GM19193 (cell line): ENCODE measurements around the gene KCNIP3.

Experiments used
- POLR2A ChIP-seq: IDR thresholded peaks from 4 replicates; pipeline ENCODE4 v1.6.1; 2011; ENCODE audit not compliant: insufficient read depth, insufficient read length; ENCODE audit errors: extremely low read depth

KCNIP3 gene

DNA sequence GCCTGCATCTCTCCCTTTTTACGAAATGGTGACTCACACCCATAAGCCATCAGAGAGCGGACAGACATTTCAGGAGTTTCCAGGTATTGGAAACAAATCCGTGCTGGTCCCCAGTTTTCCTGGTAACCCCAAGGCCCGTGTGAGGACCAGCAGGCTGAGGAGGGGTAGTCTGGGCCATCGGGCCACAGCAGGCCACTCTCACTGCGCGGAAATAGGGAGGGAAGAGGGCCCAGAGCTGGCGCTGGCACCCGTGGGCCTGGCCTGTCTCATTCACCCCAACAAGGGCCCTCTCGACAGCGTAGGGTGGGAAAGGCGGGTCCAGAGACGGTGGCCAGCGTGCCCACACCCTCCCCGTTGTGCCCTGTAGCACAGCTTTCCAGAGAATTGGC, 91.7 kb downstream of the KCNIP3 start:
- no peak for TF ChIP-seq POLR2A

DNA sequence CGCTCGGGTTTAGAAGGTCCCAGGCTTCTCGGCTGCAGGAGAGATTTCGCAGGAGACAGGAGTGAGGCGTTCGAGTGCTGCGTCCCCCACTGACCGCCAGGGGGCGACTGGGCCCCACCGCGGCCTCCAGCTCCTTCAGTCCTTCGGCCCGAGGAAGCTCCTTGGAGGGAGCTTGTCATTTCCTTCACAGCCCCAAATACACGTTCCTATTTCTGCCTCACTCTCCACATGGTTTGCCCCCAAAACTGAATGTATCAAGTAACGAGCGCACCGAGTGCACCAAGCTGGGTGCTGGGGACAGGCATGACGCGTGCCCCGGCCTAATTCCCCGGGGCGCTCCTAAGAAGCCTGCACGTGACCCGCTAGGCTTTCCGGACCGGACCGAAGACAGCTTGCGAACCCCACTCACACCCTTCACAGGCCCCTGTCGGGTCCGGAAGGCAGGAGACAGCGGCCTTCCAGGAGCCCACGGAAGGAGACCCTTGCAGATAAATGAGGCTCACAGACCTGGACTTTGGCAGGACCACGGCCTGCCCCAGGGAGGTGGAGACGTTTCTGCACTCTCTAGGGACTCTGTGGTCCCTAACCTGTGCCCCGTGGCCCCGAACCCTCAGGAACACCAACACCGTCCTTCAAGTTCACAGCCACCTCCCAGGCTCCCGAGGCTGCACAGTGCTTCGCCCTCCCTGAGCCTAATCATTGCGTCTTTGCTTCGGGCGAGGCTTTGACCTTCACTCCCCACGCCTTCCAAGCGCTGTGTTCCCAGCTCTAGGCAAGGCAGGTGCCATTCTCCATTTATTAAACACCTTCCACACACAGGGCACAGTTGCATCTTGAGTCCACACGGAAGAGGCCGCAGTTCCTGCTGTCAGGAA, 92.3 kb downstream of the KCNIP3 start:
- TF ChIP-seq POLR2A = no peak

GRCh38 chr2:95390272-95390880, 93.2 kb downstream of the KCNIP3 start:
- TF ChIP-seq POLR2A = no peak

GRCh38 chr2:95390881-95391321, 93.8 kb downstream of the KCNIP3 start:
- no peak for TF ChIP-seq POLR2A

DNA sequence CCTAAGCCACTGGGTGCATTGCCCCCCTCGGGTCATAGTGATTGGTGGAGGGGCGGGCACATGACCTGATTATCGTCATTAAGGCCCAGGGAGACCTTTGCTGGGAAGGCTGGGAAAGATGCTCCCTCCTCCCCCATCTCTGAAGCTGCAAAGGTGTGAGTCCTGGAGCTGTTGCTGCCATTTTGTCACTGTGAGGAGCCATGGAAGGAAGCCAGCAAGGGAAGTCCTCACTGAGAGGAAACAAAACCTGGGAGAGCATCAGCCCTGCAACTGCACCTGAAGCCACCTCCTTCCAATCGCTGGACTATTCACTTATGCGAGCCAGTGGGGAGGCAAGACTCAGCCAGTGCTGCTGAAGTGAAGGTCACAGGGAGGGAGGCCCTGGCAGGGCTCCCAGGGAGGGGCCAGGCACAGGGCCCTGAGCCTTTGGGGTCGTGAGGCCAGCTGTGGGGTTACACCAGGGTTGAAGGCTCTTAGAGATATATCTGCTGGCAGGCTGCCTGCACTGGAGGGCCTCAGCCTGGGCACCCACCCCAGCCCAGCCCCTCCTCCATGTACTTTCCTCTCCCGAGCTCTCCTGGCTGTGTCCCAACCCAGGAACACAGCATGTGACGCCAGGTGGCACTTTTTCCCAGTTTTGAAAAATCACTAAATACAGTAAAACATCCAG, 94.6 kb downstream of the KCNIP3 start:
- no peak for TF ChIP-seq POLR2A

GRCh38 chr2:95392320-95392719, 95.2 kb downstream of the KCNIP3 start:
- no peak for TF ChIP-seq POLR2A

DNA sequence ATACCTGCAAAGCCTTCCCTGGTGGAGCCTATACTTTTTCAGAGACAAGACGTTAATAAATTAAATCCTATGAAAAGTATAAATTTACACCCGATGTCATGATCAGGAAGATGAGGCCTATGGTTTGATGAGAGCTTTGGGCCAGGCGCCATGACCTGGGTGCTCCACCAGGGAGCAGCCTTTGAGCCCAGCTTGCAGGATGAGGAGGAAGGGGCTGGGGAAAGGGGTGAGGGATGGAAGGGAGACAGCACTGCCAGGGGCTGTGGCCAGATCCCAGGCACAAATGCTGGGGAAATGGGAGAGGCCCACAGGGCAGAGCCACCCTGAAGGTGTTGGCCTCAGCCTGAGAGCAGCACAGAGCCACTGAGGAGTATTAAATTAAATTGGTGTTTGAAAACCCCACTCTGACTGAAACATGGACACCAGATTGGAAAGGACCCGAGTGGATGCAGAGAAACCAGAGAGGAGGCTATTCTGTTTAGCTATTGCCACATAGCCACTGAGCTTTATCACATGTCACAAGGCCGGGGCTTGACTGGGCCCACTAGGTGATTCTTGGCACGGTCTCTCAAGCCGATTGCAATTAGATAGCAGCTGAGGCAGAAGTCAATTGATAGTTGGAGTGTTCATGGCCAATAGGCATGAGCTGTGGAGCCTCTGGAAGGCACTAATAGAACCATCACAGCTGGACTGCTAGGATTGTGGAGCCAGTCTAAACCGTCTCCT, 95.7 kb downstream of the KCNIP3 start:
- no peak for TF ChIP-seq POLR2A

- TF ChIP-seq POLR2A = no peak
These were observed 96.8 kb downstream of the KCNIP3 start for GRCh38 chr2:95393901-95394300.

DNA sequence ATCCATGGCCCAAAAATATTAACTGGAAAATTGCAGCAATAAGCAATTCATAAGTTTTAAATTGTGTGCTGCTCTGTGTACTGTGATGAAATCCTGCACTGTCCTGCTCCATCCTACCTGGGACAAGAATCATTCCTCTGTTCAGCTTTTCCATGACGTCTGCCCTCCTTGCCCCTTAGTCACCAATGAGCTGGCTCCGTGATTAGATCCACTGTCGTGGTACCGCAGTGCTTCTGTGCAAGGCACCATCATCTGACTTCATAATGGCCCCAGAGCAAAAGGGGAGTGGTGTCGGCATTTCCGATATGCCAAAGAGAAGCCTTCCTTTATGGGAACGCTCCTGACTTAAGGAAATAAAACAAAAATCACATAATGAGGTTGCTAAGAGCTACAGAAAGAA, 101.9 kb downstream of the KCNIP3 start:
- no peak for TF ChIP-seq POLR2A

DNA sequence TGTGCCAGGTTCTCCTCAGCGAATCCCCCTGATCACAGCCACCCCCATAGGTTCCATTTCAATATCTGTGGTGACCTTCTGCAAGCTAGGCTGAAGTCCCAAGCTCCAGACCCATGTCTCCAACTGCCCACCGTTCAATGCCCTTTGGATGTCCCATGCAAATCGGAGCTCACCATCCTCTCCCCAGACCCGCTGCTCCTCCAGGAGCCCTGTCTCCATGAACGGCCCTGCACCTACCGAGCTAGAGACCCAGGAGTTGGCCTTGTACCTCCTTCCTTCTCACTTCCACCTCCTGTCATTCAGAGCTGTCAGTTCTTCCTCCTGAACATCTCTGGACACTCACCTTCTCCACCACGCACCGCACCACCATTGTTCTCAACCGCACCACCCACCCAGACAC, 104.3 kb downstream of the KCNIP3 start:
- TF ChIP-seq POLR2A = no peak

DNA sequence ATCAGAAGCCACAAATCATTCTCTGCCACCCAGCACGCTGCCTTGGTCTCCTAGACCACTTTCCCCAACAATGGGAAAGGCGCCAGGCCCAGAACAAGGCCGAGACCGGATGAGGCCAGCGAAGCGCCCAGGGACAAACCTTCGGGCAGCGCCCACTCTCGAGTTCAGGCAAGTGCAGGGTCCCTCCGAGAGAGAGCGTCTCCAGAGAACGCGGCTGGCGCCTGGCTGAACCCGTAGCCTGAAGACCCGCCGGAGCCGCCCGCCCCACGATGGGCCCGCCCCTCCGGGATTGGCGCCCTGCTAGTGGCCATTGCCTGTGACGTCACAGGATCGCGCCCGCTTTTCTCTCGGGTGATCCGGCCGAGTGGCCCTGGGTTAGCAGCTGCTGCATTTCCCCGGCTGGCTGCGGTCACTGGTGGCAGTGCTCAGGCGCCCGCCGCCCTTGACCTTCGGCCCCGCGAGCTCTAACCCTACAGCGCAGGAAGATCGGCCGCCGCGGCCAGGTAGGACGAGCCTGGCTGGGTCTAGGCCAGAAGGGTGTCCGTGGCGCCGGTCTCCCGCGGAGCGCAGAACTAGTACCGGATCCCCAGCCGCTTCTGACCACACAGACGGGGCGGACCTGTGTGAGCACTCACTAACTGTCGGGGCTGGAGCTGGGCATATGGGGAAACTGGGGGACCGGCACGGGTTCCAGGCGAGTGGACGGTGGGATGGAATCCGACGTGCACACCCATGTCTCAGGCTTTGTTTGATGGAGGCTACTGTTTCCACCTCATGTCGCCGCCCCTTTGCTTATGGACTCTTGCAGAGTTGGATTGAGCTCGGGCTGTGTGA, 105.4 kb downstream of the KCNIP3 start, which contains the start of gene FAHD2A:
TSS of gene FAHD2A (plus strand) at position 339 of the 834 bp plus-strand sequence. CDS start 2,851 bp downstream, outside the sequence.
- peak; percentile 76 for TF ChIP-seq POLR2A
